ENCODE results near the gene GNRHR.

DNA sequence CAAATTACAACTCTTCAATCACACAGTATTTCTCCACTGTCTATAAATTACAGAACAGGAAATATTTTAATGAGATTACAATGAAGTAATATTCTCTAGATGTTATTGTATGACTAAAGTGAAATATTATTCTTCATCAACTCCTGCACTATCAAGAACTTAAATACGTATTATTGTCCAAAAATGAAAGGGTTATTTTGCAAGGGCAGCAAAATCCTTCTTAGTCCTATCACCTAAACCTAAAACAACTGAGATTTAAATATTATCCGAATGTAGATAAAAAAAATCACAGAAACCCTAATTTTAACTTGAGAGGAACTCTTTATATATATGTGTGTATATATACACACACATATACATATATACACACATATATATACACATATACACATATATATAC is 58.1 kb downstream of the GNRHR start:
- TF ChIP-seq POLR2A (IDR thresholded peaks at IDR 0.05), result no peak
- TF ChIP-seq, protein P1, sequence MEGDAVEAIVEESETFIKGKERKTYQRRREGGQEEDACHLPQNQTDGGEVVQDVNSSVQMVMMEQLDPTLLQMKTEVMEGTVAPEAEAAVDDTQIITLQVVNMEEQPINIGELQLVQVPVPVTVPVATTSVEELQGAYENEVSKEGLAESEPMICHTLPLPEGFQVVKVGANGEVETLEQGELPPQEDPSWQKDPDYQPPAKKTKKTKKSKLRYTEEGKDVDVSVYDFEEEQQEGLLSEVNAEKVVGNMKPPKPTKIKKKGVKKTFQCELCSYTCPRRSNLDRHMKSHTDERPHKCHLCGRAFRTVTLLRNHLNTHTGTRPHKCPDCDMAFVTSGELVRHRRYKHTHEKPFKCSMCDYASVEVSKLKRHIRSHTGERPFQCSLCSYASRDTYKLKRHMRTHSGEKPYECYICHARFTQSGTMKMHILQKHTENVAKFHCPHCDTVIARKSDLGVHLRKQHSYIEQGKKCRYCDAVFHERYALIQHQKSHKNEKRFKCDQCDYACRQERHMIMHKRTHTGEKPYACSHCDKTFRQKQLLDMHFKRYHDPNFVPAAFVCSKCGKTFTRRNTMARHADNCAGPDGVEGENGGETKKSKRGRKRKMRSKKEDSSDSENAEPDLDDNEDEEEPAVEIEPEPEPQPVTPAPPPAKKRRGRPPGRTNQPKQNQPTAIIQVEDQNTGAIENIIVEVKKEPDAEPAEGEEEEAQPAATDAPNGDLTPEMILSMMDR (IDR thresholded peaks at IDR 0.05), result no peak
